Middle frontal gyrus (tissue), 1 donor: ENCODE measurements around the gene EGLN3.
"Not testable (repeated sequence)": the region's sequence is repeated elsewhere in the genome, so short reads cannot be mapped to it uniquely, and the experiment has no call there.

ENCODE experiments used
- DNase-seq: peaks from one replicate; pipeline ENCODE4 v3.0.0-alpha.2; 2015; ENCODE audit warnings: low spot score; ENCODE audit errors: extremely low spot score

Gene EGLN3

DNA sequence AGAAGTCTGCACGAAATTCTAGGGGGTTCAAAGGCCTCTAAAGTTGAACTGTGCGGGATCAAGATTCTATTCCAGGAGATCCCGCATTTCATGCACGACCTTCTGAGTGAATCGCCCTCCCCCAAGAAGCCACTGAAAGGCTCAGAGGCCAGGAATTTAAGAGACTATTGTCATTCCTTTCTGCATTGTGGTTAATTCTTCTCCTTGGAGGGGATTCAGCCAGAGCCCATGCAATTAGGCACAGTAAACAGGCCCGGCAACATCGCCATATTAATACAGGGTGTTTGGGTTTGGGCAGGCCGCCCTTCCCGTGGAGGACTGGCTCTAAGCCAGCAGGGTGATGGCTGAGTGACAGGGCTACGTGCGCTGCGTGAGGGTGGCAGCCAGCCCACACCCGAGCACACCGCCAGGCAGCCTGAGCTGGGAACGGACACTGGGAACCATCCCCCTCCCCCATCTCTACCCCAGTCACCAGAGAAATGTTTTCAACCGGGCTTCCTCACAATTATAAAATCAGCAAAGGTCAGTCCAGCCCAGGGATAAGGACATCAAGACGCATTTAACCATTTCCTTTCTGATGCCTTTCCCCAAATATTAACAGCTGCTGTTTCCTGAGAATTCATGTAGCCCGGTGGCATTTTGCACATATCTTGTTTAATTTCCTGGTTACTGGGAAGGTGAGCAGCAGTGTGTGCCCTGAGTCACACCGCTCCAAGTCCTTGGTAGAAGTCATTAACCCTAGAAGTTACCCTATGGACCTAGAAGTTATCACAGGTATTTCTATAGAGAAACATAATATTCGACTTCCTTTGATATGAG is 12.5 kb downstream of the EGLN3 start:
- no peak for DNase-seq

DNA sequence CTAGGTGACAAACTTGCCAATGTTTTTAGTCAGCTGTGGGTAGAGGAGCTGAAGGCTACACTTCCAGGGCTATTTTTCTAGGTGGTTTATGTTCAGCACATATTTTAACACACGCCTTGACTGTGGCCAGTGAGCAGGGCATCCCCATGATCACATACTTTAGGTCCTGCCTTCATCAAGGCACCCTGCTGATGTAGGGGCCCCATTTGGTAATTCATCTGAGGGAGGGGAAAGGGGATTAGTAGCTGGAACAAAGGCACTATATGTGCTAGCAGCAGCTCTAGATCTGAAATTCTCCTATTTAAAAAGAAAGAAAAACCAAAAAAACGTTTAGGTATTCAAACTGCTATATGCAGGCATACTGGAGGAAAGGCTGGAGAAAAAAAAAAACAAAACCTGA is 14.5 kb downstream of the EGLN3 start:
- no peak for DNase-seq

GRCh38 chr14:33934938-33935337 is 15.9 kb downstream of the EGLN3 start:
- DNase-seq: no peak

DNA sequence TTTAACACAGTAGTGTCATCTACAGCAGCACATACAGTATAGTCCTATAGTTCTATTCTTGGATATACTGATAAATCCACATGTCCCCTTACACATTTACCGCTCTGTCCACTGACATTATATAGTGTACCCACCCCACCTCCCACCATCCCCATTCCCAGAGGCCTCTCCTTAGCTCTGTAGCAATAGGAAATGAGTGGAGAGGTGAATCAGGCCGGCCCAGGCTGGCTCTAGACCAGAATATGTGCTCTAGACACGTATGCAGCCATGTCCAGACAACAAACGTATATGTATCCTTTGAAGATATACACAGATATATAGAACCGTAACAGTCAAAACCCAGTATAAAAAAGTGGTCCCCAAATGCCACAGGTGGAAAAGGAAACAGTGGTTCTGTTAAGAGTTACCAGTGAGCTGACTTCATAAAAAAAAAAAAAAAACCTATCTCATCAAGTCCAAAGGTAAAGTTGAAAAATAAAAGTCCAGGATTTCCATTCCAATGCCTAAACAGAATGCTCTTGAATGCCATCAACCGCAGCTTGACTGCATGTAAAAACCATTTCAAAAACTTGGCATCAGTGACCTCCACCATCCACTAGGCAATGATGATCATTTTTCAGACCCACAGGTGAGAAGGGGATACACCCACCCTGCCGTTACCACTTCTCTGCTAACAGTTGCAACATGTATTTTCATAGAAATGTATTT is 16.7 kb downstream of the EGLN3 start:
- no peak for DNase-seq

DNA sequence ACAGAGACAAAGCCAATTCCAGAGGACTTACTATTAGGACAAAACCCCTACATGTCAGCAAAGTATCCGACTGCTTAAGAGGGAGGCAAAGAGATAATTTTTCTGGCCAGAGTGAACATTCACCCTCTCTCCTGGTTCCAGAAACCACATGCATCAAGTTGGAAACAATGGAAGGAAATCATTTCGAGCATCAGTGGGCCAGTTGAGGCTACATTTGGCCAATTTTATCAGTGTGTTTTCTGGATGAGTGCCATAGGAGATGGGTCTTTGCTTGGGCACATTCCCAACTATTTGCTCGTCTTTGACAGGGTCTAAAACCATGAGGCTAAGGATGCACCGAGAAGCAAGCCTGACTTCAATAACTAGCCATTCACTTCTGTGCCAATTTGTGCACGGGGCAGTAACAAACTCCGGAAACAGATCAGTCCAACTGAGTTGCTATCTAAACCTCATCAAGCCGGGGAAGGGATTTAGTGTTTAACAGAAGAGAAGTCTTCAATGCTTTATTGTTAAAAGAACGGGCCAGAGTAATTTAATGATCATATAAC is 17.4 kb downstream of the EGLN3 start:
- no peak for DNase-seq

DNA sequence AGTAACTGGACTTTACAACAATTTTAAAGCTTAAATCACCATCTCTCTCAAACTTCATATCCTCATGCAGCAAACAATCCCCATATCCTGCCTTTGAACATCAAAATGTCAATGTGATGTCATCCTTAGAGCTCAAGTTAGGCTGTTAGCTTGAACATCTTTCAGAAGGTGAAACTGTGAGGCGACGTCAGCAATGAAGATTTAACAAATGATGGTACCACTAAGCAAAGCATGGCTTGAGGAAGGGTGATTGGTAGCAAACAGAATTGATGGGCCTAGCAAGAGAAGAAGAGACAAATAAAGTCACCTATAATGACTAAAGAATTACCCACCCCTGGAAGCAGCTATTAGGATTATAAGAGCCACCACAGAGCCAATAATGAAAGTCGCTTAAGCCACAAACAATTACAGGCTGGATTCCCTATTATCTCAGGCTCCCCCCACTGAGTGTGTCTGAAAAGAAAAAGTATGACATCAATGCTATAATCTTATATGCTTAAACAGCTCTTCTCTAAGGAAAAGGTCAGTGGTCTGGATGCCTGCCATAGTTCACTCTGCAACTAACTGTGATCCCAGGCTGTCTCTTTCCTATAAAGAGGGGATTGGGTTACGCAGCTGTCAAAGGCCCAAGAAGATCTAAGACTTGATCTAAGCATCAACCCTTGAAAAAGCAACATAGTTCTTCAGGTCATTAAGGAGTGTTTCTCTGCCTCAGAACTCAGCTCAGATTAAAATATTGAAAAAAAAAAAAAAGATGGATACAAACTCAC is 18.1 kb downstream of the EGLN3 start:
- DNase-seq: no peak

DNA sequence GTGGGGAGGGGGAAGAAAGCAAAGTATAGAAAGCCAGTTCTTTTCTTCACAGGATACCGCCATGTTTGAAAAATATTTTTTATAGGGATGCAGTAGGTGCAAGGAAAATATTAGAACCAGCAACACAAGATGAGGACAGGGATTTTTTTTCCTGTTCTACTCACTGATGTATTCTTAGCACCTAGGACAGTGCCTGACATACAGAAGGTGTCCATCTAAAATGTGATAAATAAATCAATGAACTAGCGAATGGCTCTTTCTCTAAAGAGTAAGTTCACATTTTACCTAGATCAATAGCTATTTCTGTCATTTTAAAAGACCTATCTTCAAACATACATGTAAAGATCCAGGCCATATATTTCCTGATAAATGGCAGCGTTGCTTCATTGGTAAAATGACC is 18.8 kb downstream of the EGLN3 start:
- DNase-seq: no peak

GRCh38 chr14:33931461-33931860 is 19.4 kb downstream of the EGLN3 start:
- no peak for DNase-seq

DNA sequence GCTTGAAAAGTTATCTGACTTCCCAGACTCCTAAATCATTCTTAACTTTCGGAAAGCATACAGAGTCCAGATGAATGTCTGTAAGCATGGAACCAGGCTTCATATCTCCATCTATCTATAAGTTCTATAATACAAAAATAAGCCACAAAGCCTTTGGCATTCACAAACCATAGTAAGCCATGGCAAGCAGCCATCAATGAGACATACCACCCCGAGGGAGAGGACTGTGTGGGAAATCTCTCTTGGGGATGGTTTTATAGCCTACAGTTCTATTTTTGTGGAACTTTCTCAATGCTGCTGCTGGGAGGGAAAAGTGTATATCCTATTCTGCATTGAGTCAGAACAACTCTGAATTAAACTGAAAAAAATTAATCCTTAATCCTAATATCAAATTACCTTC is 20.4 kb downstream of the EGLN3 start:
- DNase-seq: no peak

GRCh38 chr14:33929799-33930408 is 21.0 kb downstream of the EGLN3 start:
- DNase-seq: no peak

DNA sequence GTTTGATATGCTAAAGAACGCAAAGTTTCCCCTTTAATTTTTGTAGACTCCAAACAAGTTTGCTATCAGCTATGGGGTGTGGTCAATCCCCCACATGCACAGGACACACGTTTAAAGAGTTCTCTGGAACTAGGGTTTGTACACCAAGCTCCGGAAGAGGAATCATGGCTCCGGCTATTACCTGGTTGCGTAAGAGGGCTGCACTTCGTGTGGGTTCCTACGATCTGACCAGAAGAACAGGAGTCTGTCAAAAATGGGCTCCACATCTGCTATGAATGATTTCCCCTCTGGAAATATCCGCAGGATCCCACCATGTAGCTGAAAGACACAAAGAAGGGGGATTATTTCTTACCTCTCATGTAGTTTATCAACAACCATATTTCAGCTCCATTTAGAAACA is 22.0 kb downstream of the EGLN3 start:
- DNase-seq: no peak

GRCh38 chr14:33927944-33928343 is 22.9 kb downstream of the EGLN3 start:
- no peak for DNase-seq

GRCh38 chr14:33926967-33927366 is 23.9 kb downstream of the EGLN3 start:
- not testable (repeated sequence) for DNase-seq

- no peak for DNase-seq
Measured at GRCh38 chr14:33925946-33926345, 24.9 kb downstream of the EGLN3 start.

GRCh38 chr14:33925235-33925634 is 25.6 kb downstream of the EGLN3 start:
- DNase-seq: no peak

- no peak for DNase-seq
Measured at GRCh38 chr14:33924566-33925100, 26.2 kb downstream of the EGLN3 start.

DNA sequence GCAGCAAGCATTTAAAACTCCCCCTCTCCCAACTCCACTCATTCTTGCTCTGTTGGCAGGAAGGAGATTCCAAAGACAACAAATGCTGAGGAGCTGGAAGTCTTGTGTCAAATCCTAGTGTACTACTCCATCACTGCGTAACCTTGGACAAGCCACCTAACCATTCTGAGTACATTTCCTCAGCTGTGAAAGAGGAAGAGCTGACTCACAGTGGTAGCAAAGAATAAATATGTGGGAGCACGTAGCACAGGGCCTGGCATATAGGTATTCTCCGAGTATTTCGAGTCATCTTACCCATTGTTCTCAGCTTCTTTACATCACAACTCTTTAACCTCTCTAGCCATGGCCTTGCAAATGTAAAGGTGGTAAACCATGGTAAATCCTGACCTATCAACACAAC is 28.7 kb downstream of the EGLN3 start:
- DNase-seq: no peak

DNA sequence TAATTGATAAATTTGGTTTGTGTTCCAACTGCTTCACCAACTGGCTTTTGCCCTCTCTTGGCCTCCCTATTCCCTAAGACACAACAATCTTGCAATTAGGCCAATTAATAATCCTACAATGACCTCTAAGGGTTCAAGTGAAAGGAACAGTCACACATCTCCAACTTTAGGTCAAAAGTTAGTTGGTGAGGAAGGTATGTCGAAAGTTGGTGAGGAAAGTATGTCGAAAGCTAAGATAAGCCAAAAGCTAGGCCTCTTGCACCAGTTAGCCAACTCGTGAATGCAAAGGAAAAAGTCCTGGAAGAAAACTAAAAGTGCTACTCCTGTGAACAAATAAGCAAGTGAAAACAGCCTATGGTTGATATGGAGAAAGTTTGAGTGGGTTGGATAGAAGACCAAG is 32.6 kb downstream of the EGLN3 start:
- no peak for DNase-seq

DNA sequence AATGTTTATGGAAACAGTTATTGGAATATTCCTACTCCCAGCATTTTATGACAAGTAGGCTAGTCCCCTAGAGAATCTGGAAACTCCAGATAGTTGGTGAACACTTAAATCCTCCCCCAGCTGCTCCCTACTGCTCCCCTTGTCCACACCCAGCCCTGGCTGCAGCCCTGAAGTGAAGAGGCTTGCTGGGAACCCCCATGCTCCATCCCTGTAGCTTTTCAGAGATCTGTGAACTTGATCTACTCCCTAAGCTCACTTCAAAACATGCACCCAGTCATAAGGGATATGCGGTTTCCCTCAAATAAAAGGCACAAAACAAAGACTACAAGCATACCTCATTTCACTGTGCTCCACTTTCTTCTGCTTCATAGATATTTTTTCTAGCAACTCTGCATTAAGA is 33.2 kb downstream of the EGLN3 start:
- DNase-seq: no peak

DNA sequence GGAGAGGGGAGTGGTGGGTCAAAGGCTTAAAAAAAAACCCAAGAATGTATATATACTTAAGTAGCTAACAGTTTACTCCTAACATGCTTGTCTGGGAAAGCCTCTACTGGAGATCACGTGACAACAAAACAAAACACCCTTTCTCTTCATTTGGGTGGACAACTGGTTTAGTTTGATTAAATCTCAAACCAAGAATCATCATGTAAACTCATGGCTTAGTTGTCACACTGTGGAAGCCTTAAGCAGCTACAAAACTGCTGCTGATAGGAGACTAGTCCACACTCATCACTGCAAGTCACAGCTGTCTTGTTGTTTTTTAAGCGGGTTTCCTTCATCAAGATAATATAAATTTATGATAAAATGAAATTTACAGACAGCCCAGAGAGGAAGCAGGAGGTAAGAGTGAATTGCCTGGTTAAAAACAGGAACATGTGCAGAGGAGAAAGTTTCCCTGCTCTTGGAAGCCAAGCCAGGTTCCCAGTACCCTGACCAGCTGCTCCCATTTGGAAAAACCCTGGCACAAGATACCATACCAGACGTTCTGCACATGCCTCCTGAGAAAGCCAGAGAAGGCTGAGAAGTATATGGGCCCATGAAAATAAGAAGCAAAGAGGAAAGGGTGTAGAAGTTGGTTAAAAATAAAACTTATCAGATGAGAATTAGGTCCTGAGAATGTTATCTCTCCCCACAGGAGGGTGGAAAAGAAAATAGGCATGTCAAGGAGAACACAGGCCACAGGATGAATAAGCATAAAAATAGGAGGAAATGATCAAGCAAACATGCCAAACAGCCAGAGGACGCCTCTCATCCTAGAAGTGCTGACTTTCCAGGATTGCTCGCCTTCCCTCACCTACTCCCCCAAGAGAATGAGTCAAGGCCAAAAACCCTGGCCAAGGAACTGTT is 34.0 kb downstream of the EGLN3 start:
- DNase-seq: no peak
